ENCODE data around the gene PEX5L.

- TF ChIP-seq, protein P1, sequence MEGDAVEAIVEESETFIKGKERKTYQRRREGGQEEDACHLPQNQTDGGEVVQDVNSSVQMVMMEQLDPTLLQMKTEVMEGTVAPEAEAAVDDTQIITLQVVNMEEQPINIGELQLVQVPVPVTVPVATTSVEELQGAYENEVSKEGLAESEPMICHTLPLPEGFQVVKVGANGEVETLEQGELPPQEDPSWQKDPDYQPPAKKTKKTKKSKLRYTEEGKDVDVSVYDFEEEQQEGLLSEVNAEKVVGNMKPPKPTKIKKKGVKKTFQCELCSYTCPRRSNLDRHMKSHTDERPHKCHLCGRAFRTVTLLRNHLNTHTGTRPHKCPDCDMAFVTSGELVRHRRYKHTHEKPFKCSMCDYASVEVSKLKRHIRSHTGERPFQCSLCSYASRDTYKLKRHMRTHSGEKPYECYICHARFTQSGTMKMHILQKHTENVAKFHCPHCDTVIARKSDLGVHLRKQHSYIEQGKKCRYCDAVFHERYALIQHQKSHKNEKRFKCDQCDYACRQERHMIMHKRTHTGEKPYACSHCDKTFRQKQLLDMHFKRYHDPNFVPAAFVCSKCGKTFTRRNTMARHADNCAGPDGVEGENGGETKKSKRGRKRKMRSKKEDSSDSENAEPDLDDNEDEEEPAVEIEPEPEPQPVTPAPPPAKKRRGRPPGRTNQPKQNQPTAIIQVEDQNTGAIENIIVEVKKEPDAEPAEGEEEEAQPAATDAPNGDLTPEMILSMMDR (IDR thresholded peaks at IDR 0.05; ENCODE audit: low read depth, low read length): no peak
- no peak for TF ChIP-seq EZH2phosphoT487 (IDR thresholded peaks at IDR 0.05; ENCODE audit: low read depth)
These were observed 239.5 kb downstream of the PEX5L start for GRCh38 chr3:179797192-179797591.

Data from OCI-LY3 (cell line).